GM19043 (cell line): Measurements from ENCODE around the gene RAB4A.

ENCODE experiments used
- ATAC-seq: cut with Tn5 transposase; IDR thresholded peaks from one replicate; pipeline ENCODE4 v1.9.1; 2021; ENCODE audit warnings: low read depth; ENCODE audit not compliant: unreplicated experiment

RAB4A gene

GRCh38 chr1:229270547-229271447 lies at the start of gene RAB4A:
RAB4A (plus strand) TSS chr1:229271111; CDS start chr1:229271340, 229 bp downstream.
- peak; percentile 74 for ATAC-seq

- no peak for ATAC-seq
Measured at GRCh38 chr1:229222081-229222480, 48.8 kb upstream of the RAB4A start.

- ATAC-seq = no peak
Measured at GRCh38 chr1:229223498-229223897, 47.4 kb upstream of the RAB4A start.

- no peak for ATAC-seq
Measured at GRCh38 chr1:229224308-229224707, 46.6 kb upstream of the RAB4A start.

GRCh38 chr1:229225331-229225782 lies 45.6 kb upstream of the RAB4A start:
- no peak for ATAC-seq

- no peak for ATAC-seq
Measured at GRCh38 chr1:229226796-229227195, 44.1 kb upstream of the RAB4A start.

- ATAC-seq = no peak
Measured at GRCh38 chr1:229227298-229227919, 43.5 kb upstream of the RAB4A start.

- ATAC-seq = no peak
Measured at GRCh38 chr1:229228522-229228921, 42.4 kb upstream of the RAB4A start.

- no peak for ATAC-seq
Measured at GRCh38 chr1:229229137-229229720, 41.7 kb upstream of the RAB4A start.

GRCh38 chr1:229229721-229230139 lies 41.2 kb upstream of the RAB4A start:
- ATAC-seq = no peak

GRCh38 chr1:229230140-229230892 lies 40.6 kb upstream of the RAB4A start:
- peak; percentile 62 for ATAC-seq

GRCh38 chr1:229230893-229231753 lies 39.8 kb upstream of the RAB4A start:
- ATAC-seq = no peak

- ATAC-seq = no peak
Measured at GRCh38 chr1:229231754-229232119, 39.2 kb upstream of the RAB4A start.

GRCh38 chr1:229234870-229235472 lies 35.9 kb upstream of the RAB4A start:
- ATAC-seq = no peak

- ATAC-seq = no peak
Measured at GRCh38 chr1:229237320-229237719, 33.6 kb upstream of the RAB4A start.

GRCh38 chr1:229238231-229238630 lies 32.7 kb upstream of the RAB4A start:
- no peak for ATAC-seq

- no peak for ATAC-seq
Measured at GRCh38 chr1:229238674-229239415, 32.1 kb upstream of the RAB4A start.

GRCh38 chr1:229240532-229240931 lies 30.4 kb upstream of the RAB4A start:
- no peak for ATAC-seq

- ATAC-seq = no peak
Measured at GRCh38 chr1:229241390-229241789, 29.5 kb upstream of the RAB4A start.
